HL-60 (cell line): ENCODE measurements around the gene RASAL2.

ENCODE experiments used
- DNase-seq, 2 experiments: peaks; one replicate each; pipeline ENCODE4 v3.0.0-alpha.2; 2010 to 2020; ENCODE audit warnings: low read depth in 1 of 2, low spot score in 1 of 2
- H3K27ac ChIP-seq: fragments of 250-450 bp; sonication (Bioruptor Pico); replicated peaks from 2 replicates; pipeline ENCODE4 v1.5.1; 2020; ENCODE audit warnings: mild to moderate bottlenecking, moderate library complexity
- H3K27me3 ChIP-seq: fragments of 250-450 bp; sonication (Bioruptor Pico); 2 replicates; pipeline ENCODE4 v1.5.1; 2021; ENCODE audit warnings: mild to moderate bottlenecking, moderate library complexity; ENCODE audit not compliant: insufficient read depth, poor library complexity, severe bottlenecking
- H3K4me3 ChIP-seq: replicated peaks from 2 replicates; pipeline ENCODE4 v1.5.1; 2011; ENCODE audit warnings: mild to moderate bottlenecking, control low read depth, low read length; ENCODE audit not compliant: insufficient read depth
- CTCF ChIP-seq: IDR thresholded peaks from one replicate; pipeline ENCODE4 v1.5.1; 2011; ENCODE audit warnings: low read length, control low read depth, inconsistent platforms; ENCODE audit not compliant: insufficient read depth
- GABPA ChIP-seq: IDR thresholded peaks from 2 replicates; pipeline ENCODE4 v1.6.1; 2012; ENCODE audit warnings: low read depth
- POLR2AphosphoS5 ChIP-seq: IDR thresholded peaks from 2 replicates; pipeline ENCODE4 v1.6.1; 2012; ENCODE audit warnings: low read depth
- REST ChIP-seq: IDR thresholded peaks from 2 replicates; pipeline ENCODE4 v1.6.1; 2012; ENCODE audit warnings: low read depth; ENCODE audit not compliant: insufficient replicate concordance
- SPI1 ChIP-seq: IDR thresholded peaks from 2 replicates; pipeline ENCODE4 v1.6.1; 2012; ENCODE audit warnings: low read depth, mild to moderate bottlenecking, borderline replicate concordance

RASAL2 gene

GRCh38 chr1:178492341-178492740 is 398.4 kb downstream of the RASAL2 start:
- no peaks in the 10 kb centered on the region for H3K27me3 ChIP-seq
- no peak for TF ChIP-seq GABPA
- no peak for TF ChIP-seq CTCF
- TF ChIP-seq POLR2AphosphoS5: no peak
- no peak for TF ChIP-seq REST
- no peak for TF ChIP-seq SPI1
- no peak for DNase-seq
- H3K27ac ChIP-seq: no peak overlapping the region
- no peak overlapping the region for H3K4me3 ChIP-seq

- Histone ChIP-seq H3K27ac (no peak overlapping the region), H3K27me3 (no peaks in the 10 kb centered on the region), H3K4me3 (no peak overlapping the region)
- DNase-seq: no peak
- TF ChIP-seq REST (no peak), POLR2AphosphoS5 (no peak), CTCF (no peak), GABPA (no peak), SPI1 (no peak)
Observed at GRCh38 chr1:178493301-178493741, 399.4 kb downstream of the RASAL2 start.

- Histone ChIP-seq H3K4me3 (no peak overlapping the region), H3K27me3 (no peaks in the 10 kb centered on the region), H3K27ac (no peak overlapping the region)
- DNase-seq: no peak
- no peak for TF ChIP-seq SPI1
- TF ChIP-seq CTCF: no peak
- no peak for TF ChIP-seq GABPA
- no peak for TF ChIP-seq POLR2AphosphoS5
- no peak for TF ChIP-seq REST
Observed at GRCh38 chr1:178494569-178494971, 400.7 kb downstream of the RASAL2 start.
